DND-41 (cell line): ENCODE data around the gene AJM1.

Experiments
- ATAC-seq: fragments of 200-7000 bp; cut with Tn5 transposase; 3 replicates; pipeline ENCODE4 v1.9.1; 2021; ENCODE audit warnings: low read depth; ENCODE audit not compliant: insufficient read depth
- DNase-seq: peaks from one replicate; pipeline ENCODE4 v3.0.0-alpha.2; 2020
- H2AFZ ChIP-seq: 2 replicates; pipeline ENCODE4 v1.6.0; 2012; ENCODE audit warnings: low read depth, low read length
- H3K27ac ChIP-seq: 2 replicates; pipeline ENCODE4 v1.5.1; 2012; ENCODE audit warnings: low read length, inconsistent platforms
- H3K27me3 ChIP-seq: fragments of 200-600 bp; sonication (generic); 2 replicates; pipeline ENCODE4 v1.6.0; 2012; ENCODE audit warnings: low read length, mild to moderate bottlenecking, inconsistent platforms; ENCODE audit not compliant: insufficient read depth, poor library complexity
- H3K36me3 ChIP-seq: 2 replicates; pipeline ENCODE4 v1.5.1; 2012; ENCODE audit warnings: low read length, inconsistent platforms; ENCODE audit not compliant: insufficient read depth
- H3K4me1 ChIP-seq: 2 replicates; pipeline ENCODE4 v1.5.1; 2012; ENCODE audit warnings: mild to moderate bottlenecking, low read length; ENCODE audit not compliant: insufficient read depth
- H3K4me2 ChIP-seq: 2 replicates; pipeline ENCODE4 v1.6.0; 2012; ENCODE audit warnings: mild to moderate bottlenecking, moderate library complexity, low read length, inconsistent platforms; ENCODE audit not compliant: insufficient read depth
- H3K4me3 ChIP-seq, 2 experiments: fragments of 200-600 bp in 1 of 2; shearing (Covaris generic) in 1 of 2; 2 replicates each; pipeline ENCODE4 v1.5.1; 2012 to 2016; ENCODE audit warnings: inconsistent platforms in 2 of 2, low read length in 2 of 2, mild to moderate bottlenecking in 2 of 2, low read depth in 1 of 2, moderate library complexity in 1 of 2
- H3K79me2 ChIP-seq: 2 replicates; pipeline ENCODE4 v1.6.0; 2012; ENCODE audit warnings: low read length, inconsistent platforms; ENCODE audit not compliant: insufficient read depth
- H3K9ac ChIP-seq: 2 replicates; pipeline ENCODE4 v1.6.0; 2012; ENCODE audit warnings: low read depth, mild to moderate bottlenecking, inconsistent platforms, low read length, moderate library complexity
- H3K9me3 ChIP-seq: 2 replicates; pipeline ENCODE4 v1.5.1; 2012; ENCODE audit warnings: low read length, moderate library complexity, mild to moderate bottlenecking, inconsistent platforms; ENCODE audit not compliant: insufficient read depth, severe bottlenecking
- H4K20me1 ChIP-seq: 2 replicates; pipeline ENCODE4 v1.6.0; 2012; ENCODE audit warnings: low read length; ENCODE audit not compliant: insufficient read depth
- EZH2 ChIP-seq: IDR thresholded peaks from 3 replicates; pipeline ENCODE4 v1.6.1; 2012; ENCODE audit warnings: borderline replicate concordance, low read depth, mild to moderate bottlenecking, moderate library complexity, low read length, inconsistent platforms; ENCODE audit not compliant: severe bottlenecking
- TF ChIP-seq, protein P1 (sequence below): IDR thresholded peaks from 2 replicates; pipeline ENCODE4 v1.5.1; 2012; ENCODE audit warnings: borderline replicate concordance, low read length, moderate library complexity, mild to moderate bottlenecking; ENCODE audit not compliant: poor library complexity, severe bottlenecking; ENCODE audit errors: extremely low read depth

The AJM1 gene

DNA sequence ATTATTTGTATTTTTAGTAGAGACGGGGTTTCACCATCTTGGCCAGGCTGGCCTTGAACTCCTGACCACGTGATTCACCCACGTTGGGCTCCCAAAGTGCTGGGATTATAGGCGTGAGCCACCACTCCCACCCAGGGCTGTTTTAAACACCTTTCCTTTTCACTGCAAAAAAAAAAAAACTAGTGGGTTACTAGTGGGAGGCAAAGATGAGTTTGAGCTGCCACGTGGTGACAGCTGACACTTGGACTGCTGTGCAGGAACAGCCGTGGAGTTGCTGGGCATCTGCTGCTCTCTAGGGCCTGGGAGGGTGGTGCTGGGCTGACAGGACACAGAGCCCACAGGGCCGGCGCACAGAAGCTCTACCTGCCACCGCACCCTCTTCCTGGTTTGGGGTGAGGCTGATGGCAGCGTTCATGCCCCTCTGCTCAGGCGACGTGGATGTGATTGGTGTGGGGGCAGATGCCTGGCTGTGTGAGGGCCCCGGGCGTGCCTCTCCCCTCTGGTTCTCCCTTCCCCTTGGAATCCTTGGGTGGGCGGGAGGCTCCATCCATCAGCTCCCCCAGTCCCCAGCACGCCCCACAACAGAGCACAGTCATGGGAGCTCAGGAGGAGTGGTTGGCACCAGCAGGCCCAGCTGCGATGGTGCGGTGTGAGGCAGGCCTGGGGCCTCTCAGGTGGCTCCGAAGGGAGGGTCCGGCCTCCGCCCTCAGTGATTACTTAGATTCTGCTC, 17.6 kb upstream of the AJM1 start:
- no peak overlapping the region for H3K4me2 ChIP-seq
- H3K79me2 ChIP-seq: peaks cover 18% of the 10 kb centered on the region; the same call in 1 of the 2 replicates
- H3K27me3 ChIP-seq: no peaks in the 10 kb centered on the region
- no peak overlapping the region for H3K27ac ChIP-seq
- no peak for ATAC-seq
- H3K9ac ChIP-seq: no peak overlapping the region
- no peaks in the 10 kb centered on the region for H3K4me1 ChIP-seq
- peaks cover 10% of the 10 kb centered on the region; the same call in 1 of the 2 replicates for H4K20me1 ChIP-seq
- TF ChIP-seq EZH2: no peak
- TF ChIP-seq, protein P1, sequence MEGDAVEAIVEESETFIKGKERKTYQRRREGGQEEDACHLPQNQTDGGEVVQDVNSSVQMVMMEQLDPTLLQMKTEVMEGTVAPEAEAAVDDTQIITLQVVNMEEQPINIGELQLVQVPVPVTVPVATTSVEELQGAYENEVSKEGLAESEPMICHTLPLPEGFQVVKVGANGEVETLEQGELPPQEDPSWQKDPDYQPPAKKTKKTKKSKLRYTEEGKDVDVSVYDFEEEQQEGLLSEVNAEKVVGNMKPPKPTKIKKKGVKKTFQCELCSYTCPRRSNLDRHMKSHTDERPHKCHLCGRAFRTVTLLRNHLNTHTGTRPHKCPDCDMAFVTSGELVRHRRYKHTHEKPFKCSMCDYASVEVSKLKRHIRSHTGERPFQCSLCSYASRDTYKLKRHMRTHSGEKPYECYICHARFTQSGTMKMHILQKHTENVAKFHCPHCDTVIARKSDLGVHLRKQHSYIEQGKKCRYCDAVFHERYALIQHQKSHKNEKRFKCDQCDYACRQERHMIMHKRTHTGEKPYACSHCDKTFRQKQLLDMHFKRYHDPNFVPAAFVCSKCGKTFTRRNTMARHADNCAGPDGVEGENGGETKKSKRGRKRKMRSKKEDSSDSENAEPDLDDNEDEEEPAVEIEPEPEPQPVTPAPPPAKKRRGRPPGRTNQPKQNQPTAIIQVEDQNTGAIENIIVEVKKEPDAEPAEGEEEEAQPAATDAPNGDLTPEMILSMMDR: no peak
- no peak for DNase-seq
- no peaks in the 10 kb centered on the region for H3K9me3 ChIP-seq
- H2AFZ ChIP-seq: no peak overlapping the region
- no peak overlapping the region for H3K4me3 ChIP-seq
- peaks cover 62% of the 10 kb centered on the region for H3K36me3 ChIP-seq

DNA sequence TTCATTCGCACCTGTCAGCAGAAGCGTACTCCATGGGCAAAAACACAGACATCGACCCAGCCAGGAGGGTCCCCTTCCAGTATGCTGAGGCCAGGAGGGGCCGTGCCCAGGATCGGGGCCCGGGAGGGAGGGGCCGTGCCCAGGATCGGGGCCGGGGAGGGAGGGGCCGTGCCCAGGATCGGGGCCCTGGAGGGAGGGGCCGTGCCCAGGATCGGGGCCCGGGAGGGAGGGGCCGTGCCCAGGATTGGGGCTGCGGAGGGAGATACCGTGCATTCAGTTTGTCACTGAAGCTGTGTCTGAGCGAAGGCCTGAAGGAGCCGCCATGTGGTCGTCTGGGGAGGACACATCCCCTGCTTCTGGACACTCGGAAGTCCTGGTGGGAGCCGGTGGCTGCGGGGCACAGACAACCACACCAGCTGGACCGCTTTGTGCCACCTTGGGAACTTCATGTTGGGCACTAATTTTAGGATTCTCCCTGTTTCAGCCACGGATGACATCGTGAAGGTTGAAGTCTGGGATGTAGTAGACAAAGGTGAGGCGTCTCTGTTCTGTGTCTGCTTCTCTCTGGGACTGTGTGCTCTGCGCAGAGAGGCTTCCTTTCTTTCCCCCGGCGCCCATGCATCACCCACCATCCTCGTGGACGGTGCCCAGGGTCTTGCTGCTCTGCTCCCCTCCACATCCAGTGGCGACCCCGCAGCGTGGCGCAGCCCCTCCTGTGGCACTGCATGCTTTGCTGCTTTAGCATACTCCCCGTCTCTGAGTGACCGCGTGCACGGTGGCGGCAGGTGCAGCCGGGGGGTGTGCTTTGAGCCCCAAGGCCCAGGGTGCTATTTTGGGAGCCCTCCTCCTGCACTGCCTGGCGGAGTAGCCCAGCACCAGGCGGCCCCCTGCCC, 16.7 kb upstream of the AJM1 start:
- ATAC-seq: no peak
- H3K9ac ChIP-seq: no peak overlapping the region

DNA sequence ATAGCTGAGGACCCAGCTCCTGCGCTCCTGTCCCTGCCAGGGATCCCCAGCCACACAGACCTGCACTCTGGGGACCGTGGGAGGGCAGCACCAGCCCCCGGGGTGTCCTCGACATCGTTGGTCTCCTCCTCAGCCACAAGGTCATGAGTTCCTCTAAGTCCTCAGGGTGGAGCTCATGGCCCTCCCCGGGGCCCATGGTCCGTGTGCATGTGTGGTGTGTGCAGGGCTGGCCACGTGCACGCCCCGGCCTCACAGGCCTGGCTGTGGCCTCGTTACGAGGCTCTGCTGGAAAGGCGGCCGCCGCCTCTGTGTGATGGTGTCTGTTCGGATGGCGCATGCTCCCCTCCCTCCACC, 16.1 kb upstream of the AJM1 start:
- no peaks in the 10 kb centered on the region for H3K4me1 ChIP-seq
- H3K36me3 ChIP-seq: peaks cover 77% of the 10 kb centered on the region
- H2AFZ ChIP-seq: no peak overlapping the region
- no peak overlapping the region for H3K4me2 ChIP-seq
- no peaks in the 10 kb centered on the region for H3K9me3 ChIP-seq
- H3K79me2 ChIP-seq: peaks cover 6% of the 10 kb centered on the region; the same call in 1 of the 2 replicates
- H3K4me3 ChIP-seq: no peak overlapping the region
- H3K27me3 ChIP-seq: no peaks in the 10 kb centered on the region
- ATAC-seq (no peak), DNase-seq (no peak)
- TF ChIP-seq, protein P1: no peak
- TF ChIP-seq EZH2: no peak
- peaks cover 16% of the 10 kb centered on the region for H4K20me1 ChIP-seq
- no peak overlapping the region for H3K9ac ChIP-seq
- no peak overlapping the region for H3K27ac ChIP-seq

More for the DNA sequence above, 16.7 kb upstream of the AJM1 start:
- Histone ChIP-seq H3K27ac (no peak overlapping the region), H3K27me3 (no peaks in the 10 kb centered on the region), H3K36me3 (peaks cover 71% of the 10 kb centered on the region), H3K4me2 (no peak overlapping the region), H3K79me2 (peaks cover 12% of the 10 kb centered on the region; the same call in 1 of the 2 replicates), H3K9me3 (no peaks in the 10 kb centered on the region), H3K4me3 (no peak overlapping the region), H3K4me1 (no peaks in the 10 kb centered on the region), H2AFZ (no peak overlapping the region), H4K20me1 (peaks cover 17% of the 10 kb centered on the region)
- TF ChIP-seq, protein P1: no peak
- TF ChIP-seq EZH2: no peak
- DNase-seq: no peak
